ENCODE data around the gene RAB10. TPM values are rescaled to one million over a fixed set of nuclear protein-coding genes. Genes with fewer than 3 reads are reported as not detected.

RAB10 gene
- total and polyA plus RNA-seq, 9 of the 15 experiments (the other 6 are each of a cell fraction or from before 2014, with no cell fraction given) = 25.1 to 214 (median 157) TPM

DNA sequence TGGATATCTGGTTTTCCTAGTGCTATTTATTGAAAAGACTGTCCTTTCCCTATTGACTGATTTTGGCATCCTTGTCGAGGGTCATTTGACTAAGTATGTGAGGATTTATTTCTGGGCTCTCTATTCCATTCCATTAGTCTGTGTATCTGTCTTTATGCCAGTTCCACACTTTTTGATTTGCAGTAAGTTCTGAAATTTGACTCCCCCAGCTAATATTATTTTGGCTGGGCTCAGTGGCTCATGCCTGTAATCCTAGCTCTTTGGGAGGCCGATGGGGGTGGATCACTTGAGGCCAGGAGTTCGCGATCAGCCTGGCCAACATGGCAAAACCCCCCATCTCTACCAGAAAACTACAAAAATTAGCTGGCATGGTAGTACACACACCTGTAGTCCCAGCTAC lies 92.2 kb downstream of the RAB10 start:
- Histone ChIP-seq H3K79me2 (ENCODE audit: control insufficient read depth, insufficient read depth, low read length) (peaks cover 50% of the 10 kb centered on the region), H3K36me3 (ENCODE audit: control insufficient read depth, insufficient read depth, low read length) (peaks cover 69% of the 10 kb centered on the region), H3K4me3 (no peak overlapping the region), H2AFZ (ENCODE audit: low read depth, low read length) (no peak overlapping the region), H4K20me1 (replicated peaks; ENCODE audit: control insufficient read depth, insufficient read depth, low read length) (no peaks in the 10 kb centered on the region), H3K27me3 (ENCODE audit: control insufficient read depth in 2 of 2, insufficient read depth in 2 of 2, low read length in 2 of 2) (no peaks in the 10 kb centered on the region), H3K4me1 (replicated peaks in 1 of 2; ENCODE audit: control insufficient read depth in 2 of 2, insufficient read depth in 2 of 2, low read length in 2 of 2) (no peaks in the 10 kb centered on the region), H3K4me2 (ENCODE audit: insufficient read depth, low read length) (no peak overlapping the region), H3K9me1 (ENCODE audit: control insufficient read depth, insufficient read depth, low read length) (no peaks in the 10 kb centered on the region), H3K9ac (ENCODE audit: insufficient read depth in 1 of 2, low read depth in 2 of 2, low read length in 2 of 2) (no peak overlapping the region), H3K9me3 (replicated peaks; ENCODE audit: control insufficient read depth, insufficient read depth, low read depth, low read length) (no peaks in the 10 kb centered on the region), H3K27ac (ENCODE audit: extremely low read depth, low read depth, low read length) (no peak overlapping the region)
- intact Hi-C loops (cut with micrococcal nuclease) = no loop called here
- no TSS peak for BruUV-seq (replicated peaks)
- POLR2A ChIA-PET = interaction anchor here (1.4 kb wide), 1 partner anchor 11 kb away, joined by 6 read pairs; no protein-coding TSS in a partner anchor
- ATAC-seq (no peak), FAIRE-seq (no peak), DNase-seq (ENCODE audit: extremely low read depth in 1 of 4, low spot score in 3 of 4) (no peak)
- in situ Hi-C loops (cut with MboI) = no loop called here
- TF ChIP-seq YY1 (IDR thresholded peaks at IDR 0.05; ENCODE audit: borderline replicate concordance in 1 of 3, control insufficient read depth in 1 of 3, extremely low read depth in 1 of 3, insufficient read depth in 3 of 3, insufficient read length in 1 of 3, insufficient replicate concordance in 2 of 3, low read depth in 1 of 3, low read length in 2 of 3) (no peak), RBM22 (IDR thresholded peaks at IDR 0.05; ENCODE audit: low read depth, low read length, poor library complexity, severe bottlenecking) (no peak), NONO (IDR thresholded peaks at IDR 0.05; ENCODE audit: low read depth in 2 of 2, low read length in 1 of 2) (no peak), ZNF707 (CRISPR knock-in tag; conservative IDR thresholded peaks at IDR 0.05) (no peak), TEAD2 (tag; IDR thresholded peaks at IDR 0.05) (no peak), HNRNPH1 (optimal IDR thresholded peaks at IDR 0.05; ENCODE audit: low read depth, low read length) (no peak), ETV1 (tag; conservative IDR thresholded peaks at IDR 0.05; ENCODE audit: low read depth) (no peak)
- TF ChIP-seq, protein P1, sequence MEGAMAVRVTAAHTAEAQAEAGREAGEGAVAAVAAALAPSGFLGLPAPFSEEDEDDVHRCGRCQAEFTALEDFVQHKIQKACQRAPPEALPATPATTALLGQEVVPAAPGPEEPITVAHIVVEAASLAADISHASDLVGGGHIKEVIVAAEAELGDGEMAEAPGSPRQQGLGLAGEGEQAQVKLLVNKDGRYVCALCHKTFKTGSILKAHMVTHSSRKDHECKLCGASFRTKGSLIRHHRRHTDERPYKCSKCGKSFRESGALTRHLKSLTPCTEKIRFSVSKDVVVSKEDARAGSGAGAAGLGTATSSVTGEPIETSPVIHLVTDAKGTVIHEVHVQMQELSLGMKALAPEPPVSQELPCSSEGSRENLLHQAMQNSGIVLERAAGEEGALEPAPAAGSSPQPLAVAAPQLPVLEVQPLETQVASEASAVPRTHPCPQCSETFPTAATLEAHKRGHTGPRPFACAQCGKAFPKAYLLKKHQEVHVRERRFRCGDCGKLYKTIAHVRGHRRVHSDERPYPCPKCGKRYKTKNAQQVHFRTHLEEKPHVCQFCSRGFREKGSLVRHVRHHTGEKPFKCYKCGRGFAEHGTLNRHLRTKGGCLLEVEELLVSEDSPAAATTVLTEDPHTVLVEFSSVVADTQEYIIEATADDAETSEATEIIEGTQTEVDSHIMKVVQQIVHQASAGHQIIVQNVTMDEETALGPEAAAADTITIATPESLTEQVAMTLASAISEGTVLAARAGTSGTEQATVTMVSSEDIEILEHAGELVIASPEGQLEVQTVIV (CRISPR knock-in tag; IDR thresholded peaks at IDR 0.05; ENCODE audit: borderline replicate concordance) = no peak
- TF ChIP-seq, protein P2, sequence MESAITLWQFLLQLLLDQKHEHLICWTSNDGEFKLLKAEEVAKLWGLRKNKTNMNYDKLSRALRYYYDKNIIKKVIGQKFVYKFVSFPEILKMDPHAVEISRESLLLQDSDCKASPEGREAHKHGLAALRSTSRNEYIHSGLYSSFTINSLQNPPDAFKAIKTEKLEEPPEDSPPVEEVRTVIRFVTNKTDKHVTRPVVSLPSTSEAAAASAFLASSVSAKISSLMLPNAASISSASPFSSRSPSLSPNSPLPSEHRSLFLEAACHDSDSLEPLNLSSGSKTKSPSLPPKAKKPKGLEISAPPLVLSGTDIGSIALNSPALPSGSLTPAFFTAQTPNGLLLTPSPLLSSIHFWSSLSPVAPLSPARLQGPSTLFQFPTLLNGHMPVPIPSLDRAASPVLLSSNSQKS (CRISPR knock-in tag; IDR thresholded peaks at IDR 0.05) = no peak
- 93% methylated on average over 4 of the region's 4 CpGs for WGBS (ENCODE audit: insufficient coverage, low coverage, missing lambda C conversion rate)
- CTCF ChIA-PET (ENCODE audit: low intra/inter-chr PET ratio) = no interaction called here
